Glutamatergic neuron (in vitro differentiated cells): Measurements from ENCODE around the gene VIM. TPM values are rescaled to one million over a fixed set of nuclear protein-coding genes. Genes with fewer than 3 reads are reported as not detected.

ENCODE experiments used
- DNase-seq: peaks from one replicate; pipeline ENCODE4 v3.0.0; 2022
- H3K27ac Mint-ChIP-seq: one replicate; pipeline ENCODE4 v1.8.0; 2020; ENCODE audit warnings: mild to moderate bottlenecking, mixed read lengths, inconsistent platforms; ENCODE audit not compliant: unreplicated experiment
- H3K27me3 Mint-ChIP-seq: one replicate; pipeline ENCODE4 v1.8.0; 2020; ENCODE audit warnings: mild to moderate bottlenecking, moderate library complexity, mixed read lengths, inconsistent platforms; ENCODE audit not compliant: unreplicated experiment
- H3K36me3 Mint-ChIP-seq: one replicate; pipeline ENCODE4 v1.8.0; 2020; ENCODE audit warnings: mild to moderate bottlenecking, mixed read lengths, inconsistent platforms; ENCODE audit not compliant: unreplicated experiment
- H3K4me1 Mint-ChIP-seq: one replicate; pipeline ENCODE4 v1.8.0; 2020; ENCODE audit warnings: mild to moderate bottlenecking, low read depth, mixed read lengths, inconsistent platforms; ENCODE audit not compliant: unreplicated experiment
- H3K4me3 Mint-ChIP-seq: one replicate; pipeline ENCODE4 v1.8.0; 2020; ENCODE audit warnings: mild to moderate bottlenecking, mixed read lengths, inconsistent platforms; ENCODE audit not compliant: unreplicated experiment
- H3K9me3 Mint-ChIP-seq: one replicate; pipeline ENCODE4 v1.8.0; 2020; ENCODE audit warnings: mild to moderate bottlenecking, moderate library complexity, mixed read lengths, inconsistent platforms; ENCODE audit not compliant: unreplicated experiment
- CTCF ChIP-seq: fragments of 200-600 bp; sonication (generic); IDR thresholded peaks from one replicate; pipeline ENCODE4 v1.5.0; 2021; ENCODE audit not compliant: partially characterized antibody, unreplicated experiment
- total RNA-seq: library from RNA; stranded (reverse); fragmentation: NEBNext Ultra II Directional; extraction: Animal tissue kit (Norgen Biotek cat#: 25700); gene quantifications from one replicate; pipeline ENCODE4 v1.2.1, GENCODE V29; 2021; ENCODE audit not compliant: unreplicated experiment

The VIM gene
- total RNA-seq, 1 donor from 2014 or later, result 106 TPM

DNA sequence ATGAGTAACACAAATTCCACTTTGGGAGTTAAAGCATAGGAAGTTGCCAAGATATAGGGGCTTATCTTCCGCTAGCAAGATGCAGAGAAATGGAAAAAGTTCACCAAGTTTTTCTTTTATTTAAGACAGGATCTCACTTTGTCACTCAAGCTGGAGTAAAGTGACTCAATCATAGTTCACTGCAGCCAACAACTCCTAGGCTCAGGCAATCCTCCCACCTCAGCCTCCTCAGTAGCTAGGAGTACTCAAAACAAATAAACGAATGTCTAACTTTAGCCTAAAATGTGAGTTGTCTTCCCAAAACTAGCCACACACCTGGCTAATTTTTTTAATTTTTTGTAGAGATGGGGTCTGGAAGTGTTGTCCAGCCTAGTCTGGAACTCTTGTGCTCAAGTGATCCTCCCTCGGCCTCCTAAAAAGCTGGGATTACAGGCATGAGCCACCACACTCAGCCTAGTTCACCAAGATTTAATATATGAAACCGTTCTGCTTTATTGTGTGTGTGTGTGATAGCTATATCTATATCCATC, 9.9 kb downstream of the VIM start:
- H3K36me3 Mint-ChIP-seq, result no peaks in the 10 kb centered on the region
- no peaks in the 10 kb centered on the region for H3K4me1 Mint-ChIP-seq
- no peak overlapping the region for H3K4me3 Mint-ChIP-seq
- H3K27ac Mint-ChIP-seq, result no peak overlapping the region
- no peaks in the 10 kb centered on the region for H3K9me3 Mint-ChIP-seq
- DNase-seq, result no peak
- TF ChIP-seq CTCF, result no peak
- H3K27me3 Mint-ChIP-seq, result no peaks in the 10 kb centered on the region

DNA sequence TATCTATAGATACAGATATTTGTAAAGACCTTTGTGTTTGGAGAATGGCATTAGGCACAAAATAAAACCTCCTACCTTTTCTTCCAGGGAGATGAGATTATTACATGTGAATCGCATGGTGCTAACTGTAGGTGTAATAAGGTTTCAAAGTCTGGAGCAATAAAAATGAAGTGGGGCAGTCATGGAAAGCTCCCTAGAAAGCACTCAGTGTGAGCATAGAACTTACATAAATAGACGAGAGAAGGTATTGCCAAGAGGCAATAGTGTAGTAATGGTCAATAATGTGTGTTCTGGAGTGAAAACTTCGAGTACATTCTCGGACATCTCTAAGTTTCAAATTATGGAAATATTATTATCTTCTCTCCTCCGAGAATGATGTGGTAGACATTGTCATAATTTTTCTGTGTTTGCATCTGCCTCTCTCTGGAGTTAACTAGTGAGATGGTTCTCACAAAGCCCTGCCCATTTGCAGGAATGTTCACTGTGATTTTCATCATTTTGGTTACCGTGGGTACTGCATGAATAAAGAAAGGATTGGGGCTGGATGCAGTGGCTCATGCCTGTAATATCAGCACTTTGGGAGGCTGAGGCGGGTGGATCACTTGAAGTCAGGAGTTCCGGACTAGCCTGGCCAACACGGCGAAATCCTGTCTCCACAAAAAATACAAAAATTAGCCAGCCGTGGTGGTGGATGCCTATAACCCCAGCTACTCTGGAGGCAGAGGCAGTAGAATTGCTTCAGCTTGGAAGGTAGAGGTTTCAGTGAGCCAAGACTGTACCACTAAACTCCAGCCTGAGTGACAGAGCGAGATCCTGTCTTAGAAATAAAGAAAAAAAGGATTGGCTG, 10.6 kb downstream of the VIM start:
- Mint-ChIP-seq H3K27me3 (no peaks in the 10 kb centered on the region), H3K4me1 (no peaks in the 10 kb centered on the region), H3K9me3 (no peaks in the 10 kb centered on the region), H3K27ac (no peak overlapping the region), H3K4me3 (no peak overlapping the region), H3K36me3 (no peaks in the 10 kb centered on the region)
- no peak for DNase-seq
- TF ChIP-seq CTCF, result no peak

DNA sequence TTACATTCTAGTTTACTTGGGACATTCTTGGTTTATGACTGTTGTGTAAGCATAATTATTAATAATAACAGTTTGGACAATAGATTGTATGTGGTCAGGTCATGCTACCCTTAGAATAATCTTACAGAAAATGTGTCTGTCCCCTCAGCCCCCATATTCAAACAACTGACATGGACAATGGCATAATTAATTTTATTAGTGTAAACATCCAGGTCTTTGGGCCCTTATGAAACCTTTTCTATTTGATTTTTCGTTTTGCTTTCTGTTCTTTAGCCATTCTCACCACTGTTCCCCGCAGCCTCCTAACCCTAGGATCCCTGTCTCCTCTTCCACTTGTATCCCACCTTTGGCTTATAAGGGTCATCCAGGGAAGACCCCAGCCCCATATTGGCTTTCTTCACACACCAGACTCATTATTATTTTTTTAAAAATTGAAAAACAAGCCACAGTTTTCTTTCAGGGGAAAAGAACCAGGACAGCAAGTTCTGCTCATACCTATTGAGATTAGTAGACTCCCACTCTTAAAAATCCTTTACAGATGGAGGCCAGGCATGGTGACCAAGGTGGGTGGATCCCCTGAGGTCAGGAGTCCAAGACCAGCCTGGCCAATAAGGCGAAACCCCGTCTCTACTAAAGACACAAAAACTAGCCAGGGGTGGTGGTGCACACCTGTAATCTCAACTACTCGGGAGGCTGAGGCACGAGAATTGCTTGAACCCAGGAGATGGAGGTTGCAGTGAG, 11.5 kb downstream of the VIM start:
- Mint-ChIP-seq H3K27ac (no peak overlapping the region), H3K4me3 (no peak overlapping the region), H3K36me3 (no peaks in the 10 kb centered on the region), H3K4me1 (no peaks in the 10 kb centered on the region), H3K9me3 (no peaks in the 10 kb centered on the region), H3K27me3 (no peaks in the 10 kb centered on the region)
- no peak for DNase-seq
- TF ChIP-seq CTCF, result no peak

DNA sequence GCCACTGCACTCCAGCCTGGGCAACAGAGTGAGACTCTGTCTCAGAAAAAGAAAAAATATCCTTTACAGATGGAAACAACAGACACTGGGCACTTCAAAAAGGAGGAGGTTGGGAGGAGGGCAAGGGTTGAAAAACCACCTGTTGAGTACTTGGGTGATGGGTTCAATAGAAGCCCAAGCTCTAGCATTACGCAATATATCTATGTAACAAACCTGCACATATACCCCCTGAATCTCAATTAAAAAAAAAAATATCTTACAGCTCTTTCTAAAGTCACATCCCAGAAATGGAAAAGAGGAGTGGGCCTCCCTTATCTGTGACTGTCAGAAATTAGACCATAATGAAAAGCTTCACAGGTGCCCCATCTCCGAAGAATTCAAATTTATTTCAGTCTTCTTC, 12.1 kb downstream of the VIM start:
- DNase-seq, result no peak
- no peak overlapping the region for H3K4me3 Mint-ChIP-seq
- no peaks in the 10 kb centered on the region for H3K27me3 Mint-ChIP-seq
- no peak overlapping the region for H3K27ac Mint-ChIP-seq
- no peak for TF ChIP-seq CTCF
- H3K9me3 Mint-ChIP-seq, result no peaks in the 10 kb centered on the region
- no peaks in the 10 kb centered on the region for H3K36me3 Mint-ChIP-seq
- no peaks in the 10 kb centered on the region for H3K4me1 Mint-ChIP-seq

GRCh38 chr10:17240616-17241015, 12.6 kb downstream of the VIM start:
- Mint-ChIP-seq H3K36me3 (no peaks in the 10 kb centered on the region), H3K27me3 (no peaks in the 10 kb centered on the region), H3K4me3 (no peak overlapping the region), H3K27ac (no peak overlapping the region), H3K4me1 (no peaks in the 10 kb centered on the region), H3K9me3 (no peaks in the 10 kb centered on the region)
- no peak for TF ChIP-seq CTCF
- no peak for DNase-seq
